Measurements from ENCODE around the gene KCNF1. TPM values are rescaled to one million over a fixed set of nuclear protein-coding genes. Genes with fewer than 3 reads are reported as not detected.

The KCNF1 gene
- total RNA-seq, 1 experiment from 2014 or later, result 0.29 TPM

DNA sequence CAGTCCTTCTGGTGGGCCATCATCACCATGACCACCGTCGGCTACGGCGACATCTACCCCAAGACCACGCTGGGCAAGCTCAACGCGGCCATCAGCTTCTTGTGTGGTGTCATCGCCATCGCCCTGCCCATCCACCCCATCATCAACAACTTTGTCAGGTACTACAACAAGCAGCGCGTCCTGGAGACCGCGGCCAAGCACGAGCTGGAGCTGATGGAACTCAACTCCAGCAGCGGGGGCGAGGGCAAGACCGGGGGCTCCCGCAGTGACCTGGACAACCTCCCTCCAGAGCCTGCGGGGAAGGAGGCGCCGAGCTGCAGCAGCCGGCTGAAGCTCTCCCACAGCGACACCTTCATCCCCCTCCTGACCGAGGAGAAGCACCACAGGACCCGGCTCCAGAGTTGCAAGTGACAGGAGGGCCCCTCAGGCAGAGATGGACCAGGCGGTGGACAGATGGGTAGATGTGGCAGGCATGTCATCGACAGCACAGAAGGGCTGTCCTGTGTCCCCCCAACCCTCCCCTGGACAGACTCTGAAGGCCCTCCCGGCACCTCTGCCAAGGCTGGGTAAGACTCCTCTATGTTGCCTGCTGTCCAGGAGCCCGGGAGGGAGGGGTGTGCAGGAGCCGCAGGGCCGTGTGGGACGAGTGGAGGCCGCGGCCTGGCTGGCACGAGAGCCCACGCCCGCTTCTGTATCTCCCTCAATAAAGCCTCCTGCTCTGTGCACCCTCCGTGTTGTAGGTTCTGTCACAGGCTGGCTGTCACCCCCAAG, 2.0 kb downstream of the KCNF1 start:
- Mint-ChIP-seq H3K27me3 (ENCODE audit: insufficient read depth, unreplicated experiment) (peaks cover 10% of the 10 kb centered on the region), H3K36me3 (ENCODE audit: insufficient read depth, unreplicated experiment) (no peaks in the 10 kb centered on the region), H3K4me3 (ENCODE audit: unreplicated experiment) (peak overlapping the region; percentile 58), H3K9me3 (ENCODE audit: unreplicated experiment) (no peaks in the 10 kb centered on the region), H3K27ac (ENCODE audit: unreplicated experiment) (no peak overlapping the region), H3K4me1 (ENCODE audit: low read depth, unreplicated experiment) (peaks cover 7% of the 10 kb centered on the region)
- ChIA-PET CTCF (interaction anchor here (0.9 to 2.0 kb wide), 4 partner anchors 44 to 81 kb away, joined by 3 to 6 read pairs (median 4); no protein-coding TSS in a partner anchor), POLR2A (no interaction called here)
- H3K4me1 ChIP-seq, result no peaks in the 10 kb centered on the region
- no peaks in the 10 kb centered on the region for H3K27me3 ChIP-seq (replicated peaks; ENCODE audit: control insufficient read depth, insufficient read depth, low read length)
- TF ChIP-seq, protein P1, sequence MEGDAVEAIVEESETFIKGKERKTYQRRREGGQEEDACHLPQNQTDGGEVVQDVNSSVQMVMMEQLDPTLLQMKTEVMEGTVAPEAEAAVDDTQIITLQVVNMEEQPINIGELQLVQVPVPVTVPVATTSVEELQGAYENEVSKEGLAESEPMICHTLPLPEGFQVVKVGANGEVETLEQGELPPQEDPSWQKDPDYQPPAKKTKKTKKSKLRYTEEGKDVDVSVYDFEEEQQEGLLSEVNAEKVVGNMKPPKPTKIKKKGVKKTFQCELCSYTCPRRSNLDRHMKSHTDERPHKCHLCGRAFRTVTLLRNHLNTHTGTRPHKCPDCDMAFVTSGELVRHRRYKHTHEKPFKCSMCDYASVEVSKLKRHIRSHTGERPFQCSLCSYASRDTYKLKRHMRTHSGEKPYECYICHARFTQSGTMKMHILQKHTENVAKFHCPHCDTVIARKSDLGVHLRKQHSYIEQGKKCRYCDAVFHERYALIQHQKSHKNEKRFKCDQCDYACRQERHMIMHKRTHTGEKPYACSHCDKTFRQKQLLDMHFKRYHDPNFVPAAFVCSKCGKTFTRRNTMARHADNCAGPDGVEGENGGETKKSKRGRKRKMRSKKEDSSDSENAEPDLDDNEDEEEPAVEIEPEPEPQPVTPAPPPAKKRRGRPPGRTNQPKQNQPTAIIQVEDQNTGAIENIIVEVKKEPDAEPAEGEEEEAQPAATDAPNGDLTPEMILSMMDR (IDR thresholded peaks at IDR 0.05; ENCODE audit: insufficient read depth in 1 of 2, low read depth in 1 of 2, low read length in 1 of 2, severe bottlenecking in 1 of 2, unreplicated experiment in 1 of 2), result no peak
- intact Hi-C loops (cut with micrococcal nuclease; ENCODE audit: unreplicated experiment), result loop anchor here (5.0 kb wide), 1 partner anchor 219 kb away; a partner anchor contains a TSS
- H3K9me3 ChIP-seq, result no peaks in the 10 kb centered on the region
- no peak overlapping the region for H3K4me3 ChIP-seq (ENCODE audit: low read depth, low read length)
- no TSS peak for BruUV-seq (replicated peaks)
- no peaks in the 10 kb centered on the region for H3K36me3 ChIP-seq (ENCODE audit: control insufficient read depth, insufficient read depth, low read length)
- peak in 1 of 2 experiments; percentile 26 for DNase-seq

DNA sequence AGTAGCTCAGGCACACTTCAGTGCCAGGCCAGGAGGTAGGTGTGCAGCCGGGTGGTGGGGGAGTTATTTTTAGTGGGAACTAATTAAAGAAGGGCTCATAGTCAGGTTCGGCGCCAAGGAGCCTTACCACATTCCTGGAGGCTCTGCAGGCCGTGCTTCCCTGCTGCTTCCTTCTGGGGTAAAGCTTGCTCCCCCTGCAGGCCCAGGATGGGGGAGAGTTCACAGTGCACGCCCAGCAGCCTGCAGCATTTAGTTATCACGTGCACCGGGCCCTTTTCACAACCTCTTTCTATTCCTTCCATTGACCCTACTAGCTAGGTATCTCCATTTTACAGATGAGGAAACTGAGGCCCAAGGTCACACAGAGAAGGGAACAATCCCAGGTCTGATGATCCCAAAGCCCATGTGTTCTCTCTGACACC, 2.5 kb downstream of the KCNF1 start:
- intact Hi-C loops (cut with micrococcal nuclease; ENCODE audit: unreplicated experiment), result loop anchor here (5.0 kb wide), 1 partner anchor 218 kb away; a partner anchor contains a TSS
- Histone ChIP-seq H3K36me3 (ENCODE audit: control insufficient read depth, insufficient read depth, low read length) (no peaks in the 10 kb centered on the region), H3K27me3 (replicated peaks; ENCODE audit: control insufficient read depth, insufficient read depth, low read length) (no peaks in the 10 kb centered on the region), H3K4me1 (no peaks in the 10 kb centered on the region), H3K4me3 (ENCODE audit: low read depth, low read length) (no peak overlapping the region), H3K9me3 (no peaks in the 10 kb centered on the region)
- DNase-seq, result peak in 1 of 2 experiments; percentile 44
- ChIA-PET CTCF (interaction anchor here (0.6 to 2.0 kb wide), 4 partner anchors 44 to 139 kb away, joined by 3 to 6 read pairs (median 4); no protein-coding TSS in a partner anchor), POLR2A (no interaction called here)
- Mint-ChIP-seq H3K36me3 (ENCODE audit: insufficient read depth, unreplicated experiment) (no peaks in the 10 kb centered on the region), H3K27ac (ENCODE audit: unreplicated experiment) (no peak overlapping the region), H3K4me1 (ENCODE audit: low read depth, unreplicated experiment) (peaks cover 7% of the 10 kb centered on the region), H3K4me3 (ENCODE audit: unreplicated experiment) (no peak overlapping the region), H3K27me3 (ENCODE audit: insufficient read depth, unreplicated experiment) (peaks cover 10% of the 10 kb centered on the region), H3K9me3 (ENCODE audit: unreplicated experiment) (no peaks in the 10 kb centered on the region)
- TF ChIP-seq, protein P1 (IDR thresholded peaks at IDR 0.05; ENCODE audit: insufficient read depth in 1 of 2, low read depth in 1 of 2, low read length in 1 of 2, severe bottlenecking in 1 of 2, unreplicated experiment in 1 of 2), result peak in 1 of 2 experiments; percentile 44
- BruUV-seq (replicated peaks), result no TSS peak

DNA sequence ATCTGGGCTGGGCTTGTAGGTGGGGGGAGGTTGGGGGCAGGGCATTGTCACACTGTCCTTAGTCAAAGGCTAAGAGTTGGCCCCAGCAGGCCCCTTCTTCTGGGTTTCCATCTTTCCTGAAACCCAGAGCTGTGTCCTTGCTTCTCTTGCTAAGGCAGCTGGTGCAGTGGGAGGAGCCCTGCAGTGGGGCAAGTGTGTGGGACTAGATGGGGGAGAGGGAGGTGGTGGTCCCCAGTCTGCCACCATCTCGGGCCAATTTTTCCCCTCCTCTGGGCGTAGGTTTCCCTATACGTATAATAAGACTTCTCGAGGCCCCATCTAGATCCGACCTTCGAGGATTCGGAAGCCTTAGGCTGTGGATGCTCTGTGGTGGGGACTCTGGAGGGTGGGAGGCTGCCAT, 3.5 kb downstream of the KCNF1 start:
- no peaks in the 10 kb centered on the region for H3K36me3 ChIP-seq (ENCODE audit: control insufficient read depth, insufficient read depth, low read length)
- DNase-seq, result no peak
- Mint-ChIP-seq H3K27ac (ENCODE audit: unreplicated experiment) (no peak overlapping the region), H3K4me1 (ENCODE audit: low read depth, unreplicated experiment) (peaks cover 7% of the 10 kb centered on the region), H3K9me3 (ENCODE audit: unreplicated experiment) (no peaks in the 10 kb centered on the region), H3K4me3 (ENCODE audit: unreplicated experiment) (no peak overlapping the region), H3K36me3 (ENCODE audit: insufficient read depth, unreplicated experiment) (no peaks in the 10 kb centered on the region), H3K27me3 (ENCODE audit: insufficient read depth, unreplicated experiment) (peaks cover 10% of the 10 kb centered on the region)
- CTCF ChIA-PET, result interaction anchor here (0.6 kb wide), 1 partner anchor 80 kb away, joined by 8 read pairs; no protein-coding TSS in a partner anchor
- no peaks in the 10 kb centered on the region for H3K27me3 ChIP-seq (replicated peaks; ENCODE audit: control insufficient read depth, insufficient read depth, low read length)
- H3K4me3 ChIP-seq (ENCODE audit: low read depth, low read length), result no peak overlapping the region
- BruUV-seq (replicated peaks), result no TSS peak
- TF ChIP-seq, protein P1 (IDR thresholded peaks at IDR 0.05; ENCODE audit: insufficient read depth in 1 of 2, low read depth in 1 of 2, low read length in 1 of 2, severe bottlenecking in 1 of 2, unreplicated experiment in 1 of 2), result no peak
- H3K4me1 ChIP-seq, result no peaks in the 10 kb centered on the region
- intact Hi-C loops (cut with micrococcal nuclease; ENCODE audit: unreplicated experiment), result no loop called here
- H3K9me3 ChIP-seq, result no peaks in the 10 kb centered on the region
- POLR2A ChIA-PET, result no interaction called here
